HepG2 (cell line): ENCODE data around the gene CLEC20A. TPM values are rescaled to one million over a fixed set of nuclear protein-coding genes. Genes with fewer than 3 reads are reported as not detected.

Experiments used
- ATAC-seq: fragments of 200-7000 bp; cut with Tn5 transposase; 3 replicates; pipeline ENCODE4 v1.9.1; 2020; ENCODE audit warnings: mild to moderate bottlenecking, moderate library complexity
- BruUV-seq: library from RNA; stranded (reverse); fragments of 400-500 nt; replicated peaks from 2 replicates; lab custom pipeline; 2021; lab: Mats Ljungman, UMichigan
- CTCF ChIA-PET: fragments of 300-600 bp; formaldehyde crosslinking; extraction: SDS; loops from one replicate; lab custom pipeline; 2021; ENCODE audit warnings: low total read pairs, inconsistent platforms, low intra/inter-chr PET ratio; lab: Yijun Ruan, JAX
- POLR2A ChIA-PET: fragments of 350-600 bp; sonication (Branson Sonifier 250); formaldehyde crosslinking; loops from one replicate; lab custom pipeline; 2020; ENCODE audit warnings: antibody characterized with exemption, inconsistent platforms; lab: Yijun Ruan, JAX
- DNase-seq: peaks from one replicate; pipeline ENCODE4 v3.0.0-alpha.2; 2015; ENCODE audit warnings: low spot score
- FAIRE-seq: peaks from 3 replicates; lab custom pipeline; 2011; peaks lifted over from hg19 to GRCh38; lab: Jason Lieb, UNC
- H2AFZ ChIP-seq: one replicate; pipeline ENCODE4 v1.6.1; 2011; ENCODE audit warnings: low read length, inconsistent platforms
- H3K27ac ChIP-seq: fragments of 300-600 bp; 3 replicates; pipeline ENCODE4 v1.8.0; 2011; ENCODE audit warnings: mixed run types, mild to moderate bottlenecking, mixed read lengths, low read length, inconsistent platforms; ENCODE audit not compliant: insufficient read depth; ENCODE audit errors: extremely low read length
- H3K27me3 ChIP-seq, 2 experiments: fragments of 200-600 bp in 1 of 2; 2 replicates in 1 of 2; 3 replicates in 1 of 2; pipeline versions ENCODE4 v1.6.0 to v1.8.0; 2011; ENCODE audit warnings: low read length in 2 of 2, mild to moderate bottlenecking in 2 of 2, moderate library complexity in 2 of 2, inconsistent platforms in 1 of 2; ENCODE audit not compliant: insufficient read depth in 2 of 2, control insufficient read depth in 1 of 2
- H3K36me3 ChIP-seq, 2 experiments: fragments of 200-600 bp in 1 of 2; replicated peaks in 1 of 2; 2 replicates in 1 of 2; 3 replicates in 1 of 2; pipeline versions ENCODE4 v1.5.1 to v1.8.0; 2011; ENCODE audit warnings: low read length in 2 of 2, inconsistent platforms in 1 of 2; ENCODE audit not compliant: insufficient read depth in 2 of 2, control insufficient read depth in 1 of 2
- H3K4me1 ChIP-seq: 2 replicates; pipeline ENCODE4 v1.5.1; 2012; ENCODE audit warnings: low read length, inconsistent platforms; ENCODE audit not compliant: insufficient read depth
- H3K4me2 ChIP-seq: 2 replicates; pipeline ENCODE4 v1.6.0; 2011; ENCODE audit warnings: low read depth, low read length, inconsistent platforms
- H3K4me3 ChIP-seq, 3 experiments: fragments of 200-600 bp in 1 of 3; sonication (generic), shearing (Covaris generic) in 1 of 3; replicated peaks in 1 of 3; 2 replicates each; pipeline ENCODE4 v1.5.1; 2011 to 2016; ENCODE audit warnings: low read length in 3 of 3, inconsistent platforms in 2 of 3, low read depth in 2 of 3, mild to moderate bottlenecking in 2 of 3, control low read depth in 1 of 3, mixed read lengths in 1 of 3; ENCODE audit not compliant: insufficient read depth in 1 of 3
- H3K79me2 ChIP-seq: one replicate; pipeline ENCODE4 v1.6.1; 2011; ENCODE audit warnings: low read length, inconsistent platforms; ENCODE audit not compliant: insufficient read depth
- H3K9ac ChIP-seq: 2 replicates; pipeline ENCODE4 v1.6.0; 2011; ENCODE audit warnings: mild to moderate bottlenecking, low read depth, low read length, inconsistent platforms; ENCODE audit not compliant: insufficient read depth
- H3K9me3 ChIP-seq: 2 replicates; pipeline ENCODE4 v1.5.1; 2012; ENCODE audit warnings: mild to moderate bottlenecking, low read length
- H4K20me1 ChIP-seq: 2 replicates; pipeline ENCODE4 v1.6.0; 2011; ENCODE audit warnings: inconsistent platforms, mild to moderate bottlenecking, low read length, moderate library complexity; ENCODE audit not compliant: insufficient read depth
- CREB1 ChIP-seq, 2 experiments: fragments of 450-650 bp in 1 of 2; IDR thresholded peaks; 2 replicates each; pipeline ENCODE4 v1.6.1; 2016 to 2017; ENCODE audit warnings: control low read depth in 1 of 2, mild to moderate bottlenecking in 1 of 2, missing compliant biosample characterization in 1 of 2, missing genetic modification characterization in 1 of 2
- MIER3 ChIP-seq: IDR thresholded peaks from 2 replicates; pipeline ENCODE4 v1.6.1; 2016; ENCODE audit warnings: missing compliant biosample characterization, borderline replicate concordance
- ZBTB1 ChIP-seq: sonication (generic); formaldehyde crosslinking; IDR thresholded peaks from 2 replicates; pipeline ENCODE4 v1.4.0; 2020; ENCODE audit warnings: missing genetic modification reagents, borderline replicate concordance
- WGBS: methylation state at CpG from one replicate; pipeline ENCODE4 v1.1.6; 2017; ENCODE audit warnings: low lambda C conversion rate; 5-methylcytosine and 5-hydroxymethylcytosine counted together
- in situ Hi-C: cut with HindIII; loops from 2 replicates; pipeline ENCODE4 v1.10.0; 2017; ENCODE audit warnings: low pct_unique_long_range_greater_than_20kb; ENCODE audit not compliant: extremely low pct_ligation_motif_present
- intact Hi-C: fragments of 100-400 bp; cut with micrococcal nuclease; formaldehyde crosslinking; loops from one replicate; pipeline ENCODE4 v1.10.0; 2022; ENCODE audit not compliant: unreplicated experiment
- polyA plus RNA-seq, 8 experiments: library from polyadenylated mRNA; depleted of rRNA in 3 of 8; stranded (reverse) in 7 of 8; unstranded in 1 of 8; fragments of >200 nt; fragmentation: Illumina TruSeq in 4 of 8; extraction: Trizol in 4 of 8; gene quantifications; 2 replicates each; pipeline versions ENCODE4 v1.2.1 to v1.2.3, GENCODE V29; 2011 to 2016; ENCODE audit warnings: low read depth in 4 of 8, missing spikeins in 1 of 8, mixed read lengths in 1 of 8; ENCODE audit not compliant: insufficient read depth in 1 of 8
- total RNA-seq, 5 experiments: library from RNA; depleted of rRNA; stranded (reverse); fragments of >200 nt; fragmentation: Illumina TruSeq; extraction: Trizol; gene quantifications; 2 replicates each; pipeline ENCODE4 v1.2.3, GENCODE V29; 2016; ENCODE audit warnings: low read depth in 1 of 5
- TF ChIP-seq, protein P1 (sequence below): sonication (generic); formaldehyde crosslinking; IDR thresholded peaks from 2 replicates; pipeline ENCODE4 v1.8.1; 2023; ENCODE audit warnings: mild to moderate bottlenecking, moderate library complexity, missing genetic modification reagents
- TF ChIP-seq, protein P2 (sequence below): sonication (generic); formaldehyde crosslinking; IDR thresholded peaks from 2 replicates; pipeline ENCODE4 v1.8.0; 2022; ENCODE audit warnings: low read depth, missing genetic modification reagents

The CLEC20A gene
- total and polyA plus RNA-seq, 2 of the 13 experiments (the other 11 are each of a cell fraction or from before 2014, with no cell fraction given), result not detected

DNA sequence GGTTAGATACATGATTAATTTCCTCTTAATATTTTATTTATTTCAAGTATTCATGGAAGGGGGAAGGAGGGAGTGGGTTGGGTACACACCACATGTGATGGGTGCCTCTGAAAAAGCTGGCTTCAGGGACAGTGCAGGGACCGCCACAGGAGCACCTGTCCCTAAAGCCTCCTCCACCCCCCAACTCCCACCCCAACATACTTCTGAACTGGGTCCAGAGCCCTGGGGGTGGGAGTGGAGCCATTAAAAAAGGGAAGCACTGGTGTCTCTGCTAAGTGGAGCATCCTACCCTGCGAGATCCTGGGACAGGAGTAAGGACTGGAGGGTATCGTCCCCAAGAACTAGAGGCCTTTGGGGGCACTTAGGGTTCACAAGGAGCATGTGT is 5.6 kb upstream of the CLEC20A start:
- Histone ChIP-seq H3K79me2 (no peaks in the 10 kb centered on the region), H2AFZ (no peak overlapping the region), H4K20me1 (no peaks in the 10 kb centered on the region), H3K9me3 (no peaks in the 10 kb centered on the region), H3K4me2 (no peak overlapping the region), H3K27ac (no peak overlapping the region), H3K4me3 (no peak overlapping the region), H3K9ac (no peak overlapping the region), H3K4me1 (peaks cover 16% of the 10 kb centered on the region; the same call in 1 of the 2 replicates), H3K27me3 (peaks cover 0 to 10% of the 10 kb centered on the region in 2 experiments; a peak in 3 of 5 replicates), H3K36me3 (no peaks in the 10 kb centered on the region)
- ChIA-PET POLR2A (no interaction called here), CTCF (interaction anchor here (1.2 to 1.3 kb wide), 3 partner anchors 191 to 203 kb away, joined by 3 to 7 read pairs (median 4); no protein-coding TSS in a partner anchor)
- BruUV-seq, result no TSS peak
- DNase-seq (no peak), ATAC-seq (no peak), FAIRE-seq (no peak)
- intact Hi-C loops, result no loop called here
- in situ Hi-C loops, result loop anchor here (10.0 kb wide), 1 partner anchor 208 kb away; no protein-coding TSS in a partner anchor
- 65% methylated on average over 3 of the region's 3 CpGs for WGBS
- TF ChIP-seq CREB1 (IDR thresholded peaks at IDR 0.05) (no peak), CREB1 (CRISPR knock-in tag; IDR thresholded peaks at IDR 0.05) (no peak), ZBTB1 (CRISPR knock-in tag) (no peak), MIER3 (CRISPR knock-in tag) (no peak)
- TF ChIP-seq, protein P1, sequence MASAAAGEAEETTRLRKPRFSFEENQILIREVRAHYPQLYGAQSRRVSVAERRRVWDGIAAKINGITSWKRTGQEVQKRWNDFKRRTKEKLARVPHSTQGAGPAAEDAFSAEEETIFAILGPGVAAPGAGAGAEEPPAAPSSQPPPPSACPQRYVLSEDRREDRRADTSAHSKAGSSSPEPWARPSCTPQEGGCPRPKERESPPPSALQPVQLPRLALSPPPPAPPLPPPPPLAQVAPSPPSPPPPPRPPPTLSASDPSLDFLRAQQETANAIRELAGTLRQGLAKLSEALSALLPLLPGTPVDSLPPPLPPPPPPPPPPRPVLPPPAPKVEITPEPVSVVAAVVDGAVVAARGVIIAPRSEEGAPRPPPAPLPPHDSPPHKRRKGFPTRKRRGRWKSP (CRISPR knock-in tag), result no peak
- TF ChIP-seq, protein P2, sequence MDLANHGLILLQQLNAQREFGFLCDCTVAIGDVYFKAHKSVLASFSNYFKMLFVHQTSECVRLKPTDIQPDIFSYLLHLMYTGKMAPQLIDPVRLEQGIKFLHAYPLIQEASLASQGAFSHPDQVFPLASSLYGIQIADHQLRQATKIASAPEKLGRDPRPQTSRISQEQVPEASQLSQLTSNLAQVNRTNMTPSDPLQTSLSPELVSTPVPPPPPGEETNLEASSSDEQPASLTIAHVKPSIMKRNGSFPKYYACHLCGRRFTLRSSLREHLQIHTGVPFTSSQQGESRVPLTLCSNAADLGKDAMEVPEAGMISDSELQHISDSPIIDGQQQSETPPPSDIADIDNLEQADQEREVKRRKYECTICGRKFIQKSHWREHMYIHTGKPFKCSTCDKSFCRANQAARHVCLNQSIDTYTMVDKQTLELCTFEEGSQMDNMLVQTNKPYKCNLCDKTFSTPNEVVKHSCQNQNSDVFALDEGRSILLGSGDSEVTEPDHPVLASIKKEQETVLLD (CRISPR knock-in tag), result no peak
